NCI-H2107 (cell line): ENCODE measurements around the gene ZNF195.
"Not testable (repeated sequence)": the region's sequence is repeated elsewhere in the genome, so short reads cannot be mapped to it uniquely, and the experiment has no call there.

Experiments used
- DNase-seq: peaks from one replicate; lab custom pipeline; 2025; lab: John Stamatoyannopoulos, UW

Gene ZNF195

GRCh38 chr11:3347127-3347526, 31.8 kb downstream of the ZNF195 start:
- DNase-seq = no peak

GRCh38 chr11:3346587-3346986, 32.4 kb downstream of the ZNF195 start:
- no peak for DNase-seq

- no peak for DNase-seq
Measured at GRCh38 chr11:3345736-3346135, 33.2 kb downstream of the ZNF195 start.

- no peak for DNase-seq
Measured at GRCh38 chr11:3344327-3345174, 34.4 kb downstream of the ZNF195 start.

- DNase-seq = no peak
Measured at GRCh38 chr11:3342709-3343108, 36.2 kb downstream of the ZNF195 start.

- DNase-seq = no peak
Measured at GRCh38 chr11:3341298-3341697, 37.6 kb downstream of the ZNF195 start.

- no peak for DNase-seq
Measured at GRCh38 chr11:3340025-3340424, 38.9 kb downstream of the ZNF195 start.

GRCh38 chr11:3339340-3339624, 39.7 kb downstream of the ZNF195 start:
- no peak for DNase-seq

- no peak for DNase-seq
Measured at GRCh38 chr11:3338569-3339339, 40.2 kb downstream of the ZNF195 start.

GRCh38 chr11:3336420-3336819, 42.5 kb downstream of the ZNF195 start:
- DNase-seq = not testable (repeated sequence)

- not testable (repeated sequence) for DNase-seq
Measured at GRCh38 chr11:3333157-3333556, 45.8 kb downstream of the ZNF195 start.

GRCh38 chr11:3331078-3331477, 47.9 kb downstream of the ZNF195 start:
- not testable (repeated sequence) for DNase-seq

- not testable (repeated sequence) for DNase-seq
Measured at GRCh38 chr11:3330064-3330463, 48.9 kb downstream of the ZNF195 start.

- DNase-seq = not testable (repeated sequence)
Measured at GRCh38 chr11:3328503-3328902, 50.4 kb downstream of the ZNF195 start.

GRCh38 chr11:3326450-3326849, 52.5 kb downstream of the ZNF195 start:
- not testable (repeated sequence) for DNase-seq

- DNase-seq = not testable (repeated sequence)
Measured at GRCh38 chr11:3324724-3325123, 54.2 kb downstream of the ZNF195 start.
